ENCODE results near the gene TRPM3.

Gene TRPM3

GRCh38 chr9:70561786-70562395 lies 559.5 kb downstream of the TRPM3 start:
- no peak for DNase-seq (ENCODE audit: low spot score)
- in situ Hi-C loops (cut with MboI; ENCODE audit: low sequenced_read_pairs, unreplicated experiment), result no loop called here
- TF ChIP-seq CTCF (IDR thresholded peaks at IDR 0.05; ENCODE audit: borderline replicate concordance, control extremely low read depth, extremely low read depth, insufficient read depth, missing control alignments), result no peak

GRCh38 chr9:70561111-70561510 lies 560.3 kb downstream of the TRPM3 start:
- DNase-seq (ENCODE audit: low spot score), result no peak
- TF ChIP-seq CTCF (IDR thresholded peaks at IDR 0.05; ENCODE audit: borderline replicate concordance, control extremely low read depth, extremely low read depth, insufficient read depth, missing control alignments), result no peak
- in situ Hi-C loops (cut with MboI; ENCODE audit: low sequenced_read_pairs, unreplicated experiment), result no loop called here

GRCh38 chr9:70559102-70559501 lies 562.3 kb downstream of the TRPM3 start:
- no peak for DNase-seq (ENCODE audit: low spot score)
- TF ChIP-seq CTCF (IDR thresholded peaks at IDR 0.05; ENCODE audit: borderline replicate concordance, control extremely low read depth, extremely low read depth, insufficient read depth, missing control alignments), result no peak
- in situ Hi-C loops (cut with MboI; ENCODE audit: low sequenced_read_pairs, unreplicated experiment), result no loop called here

- in situ Hi-C loops (cut with MboI; ENCODE audit: low sequenced_read_pairs, unreplicated experiment), result no loop called here
- TF ChIP-seq CTCF (IDR thresholded peaks at IDR 0.05; ENCODE audit: borderline replicate concordance, control extremely low read depth, extremely low read depth, insufficient read depth, missing control alignments), result no peak
- no peak for DNase-seq (ENCODE audit: low spot score)
Measured at GRCh38 chr9:70557661-70558369, 563.6 kb downstream of the TRPM3 start.

GRCh38 chr9:70556771-70557170 lies 564.6 kb downstream of the TRPM3 start:
- in situ Hi-C loops (cut with MboI; ENCODE audit: low sequenced_read_pairs, unreplicated experiment), result no loop called here
- no peak for TF ChIP-seq CTCF (IDR thresholded peaks at IDR 0.05; ENCODE audit: borderline replicate concordance, control extremely low read depth, extremely low read depth, insufficient read depth, missing control alignments)
- DNase-seq (ENCODE audit: low spot score), result no peak

GRCh38 chr9:70554881-70555280 lies 566.5 kb downstream of the TRPM3 start:
- no peak for TF ChIP-seq CTCF (IDR thresholded peaks at IDR 0.05; ENCODE audit: borderline replicate concordance, control extremely low read depth, extremely low read depth, insufficient read depth, missing control alignments)
- in situ Hi-C loops (cut with MboI; ENCODE audit: low sequenced_read_pairs, unreplicated experiment), result no loop called here
- no peak for DNase-seq (ENCODE audit: low spot score)

Data from GM13976 (cell line).